ENCODE measurements around the gene NUP205. TPM values are rescaled to one million over a fixed set of nuclear protein-coding genes. Genes with fewer than 3 reads are reported as not detected.

NUP205 gene
- 66.1 TPM for total RNA-seq (ENCODE audit: unreplicated experiment)
- long read RNA-seq, partial matches to known transcripts, result 2 of 2 reads
- long read RNA-seq, other reads (novel, unspliced or antisense), result 0 of 2 reads

- no peak for TF ChIP-seq CTCF (IDR thresholded peaks at IDR 0.05; ENCODE audit: unreplicated experiment)
- DNase-seq (ENCODE audit: low spot score), result peak; percentile 69
- Mint-ChIP-seq H3K4me3 (ENCODE audit: unreplicated experiment) (no peak within 1 kb of the TSS), H3K36me3 (ENCODE audit: low read depth, unreplicated experiment) (peaks cover 5% of the 10 kb centered on the region), H3K27ac (ENCODE audit: unreplicated experiment) (no peak within 1 kb of the TSS), H3K9me3 (ENCODE audit: unreplicated experiment) (no peaks in the 10 kb centered on the region), H3K27me3 (ENCODE audit: unreplicated experiment) (peaks cover 3% of the 10 kb centered on the region), H3K4me1 (ENCODE audit: unreplicated experiment) (peaks cover 34% of the 10 kb centered on the region)
Measured at GRCh38 chr7:135557455-135558336, at the start of gene NUP205. TSS of gene NUP205 (plus strand) at chr7:135557917. CDS start at chr7:135557945, 28 bp downstream.

GRCh38 chr7:135508883-135509588, 48.7 kb upstream of the NUP205 start:
- H3K4me3 Mint-ChIP-seq (ENCODE audit: unreplicated experiment), result no peak overlapping the region
- no peaks in the 10 kb centered on the region for H3K9me3 Mint-ChIP-seq (ENCODE audit: unreplicated experiment)
- TF ChIP-seq CTCF (IDR thresholded peaks at IDR 0.05; ENCODE audit: unreplicated experiment), result no peak
- peaks cover 4% of the 10 kb centered on the region for H3K4me1 Mint-ChIP-seq (ENCODE audit: unreplicated experiment)
- peak; percentile 30 for DNase-seq (ENCODE audit: low spot score)
- no peaks in the 10 kb centered on the region for H3K36me3 Mint-ChIP-seq (ENCODE audit: low read depth, unreplicated experiment)
- no peak overlapping the region for H3K27ac Mint-ChIP-seq (ENCODE audit: unreplicated experiment)
- peaks cover 3% of the 10 kb centered on the region for H3K27me3 Mint-ChIP-seq (ENCODE audit: unreplicated experiment)

GRCh38 chr7:135509589-135509838, 48.2 kb upstream of the NUP205 start:
- Mint-ChIP-seq H3K4me3 (ENCODE audit: unreplicated experiment) (no peak overlapping the region), H3K9me3 (ENCODE audit: unreplicated experiment) (no peaks in the 10 kb centered on the region), H3K36me3 (ENCODE audit: low read depth, unreplicated experiment) (no peaks in the 10 kb centered on the region), H3K27ac (ENCODE audit: unreplicated experiment) (no peak overlapping the region), H3K27me3 (ENCODE audit: unreplicated experiment) (peaks cover 3% of the 10 kb centered on the region), H3K4me1 (ENCODE audit: unreplicated experiment) (peaks cover 4% of the 10 kb centered on the region)
- DNase-seq (ENCODE audit: low spot score), result no peak
- no peak for TF ChIP-seq CTCF (IDR thresholded peaks at IDR 0.05; ENCODE audit: unreplicated experiment)

GRCh38 chr7:135509839-135510591, 47.7 kb upstream of the NUP205 start, which contains the start of gene CNOT4:
TSS of gene CNOT4 (minus strand) at chr7:135510102. CDS start at chr7:135438331, 71,771 bp downstream.
- TF ChIP-seq CTCF (IDR thresholded peaks at IDR 0.05; ENCODE audit: unreplicated experiment), result no peak
- H3K36me3 Mint-ChIP-seq (ENCODE audit: low read depth, unreplicated experiment), result no peaks in the 10 kb centered on the region
- H3K27me3 Mint-ChIP-seq (ENCODE audit: unreplicated experiment), result peaks cover 3% of the 10 kb centered on the region
- H3K4me3 Mint-ChIP-seq (ENCODE audit: unreplicated experiment), result no peak within 1 kb of the TSS
- DNase-seq (ENCODE audit: low spot score), result peak; percentile 98
- no peak within 1 kb of the TSS for H3K27ac Mint-ChIP-seq (ENCODE audit: unreplicated experiment)
- H3K4me1 Mint-ChIP-seq (ENCODE audit: unreplicated experiment), result peaks cover 4% of the 10 kb centered on the region
- H3K9me3 Mint-ChIP-seq (ENCODE audit: unreplicated experiment), result no peaks in the 10 kb centered on the region

All from endothelial cell (in vitro differentiated cells).